SK-N-SH treated with all-trans-retinoic acid at 6 μM for 48 hours (cell line): Measurements from ENCODE around the gene MRPL51.

Experiments
- ARNTL ChIP-seq: fragments of 450-650 bp; formaldehyde crosslinking; IDR thresholded peaks from 2 replicates; pipeline ENCODE4 v1.5.0; 2020; ENCODE audit warnings: low read depth, mild to moderate bottlenecking, moderate library complexity, borderline replicate concordance
- PPARA ChIP-seq: fragments of 250-450 bp; sonication (Bioruptor Pico); IDR thresholded peaks from 2 replicates; pipeline ENCODE4 v1.5.0; 2020; ENCODE audit warnings: mild to moderate bottlenecking, borderline replicate concordance
- RARB ChIP-seq: fragments of 250-450 bp; sonication (Bioruptor Pico); IDR thresholded peaks from 2 replicates; pipeline ENCODE4 v1.8.0; 2021; ENCODE audit warnings: mild to moderate bottlenecking, moderate library complexity
- SNAI2 ChIP-seq: fragments of 250-450 bp; sonication (Bioruptor Pico); IDR thresholded peaks from 2 replicates; pipeline ENCODE4 v1.5.0; 2020; ENCODE audit warnings: mild to moderate bottlenecking, moderate library complexity
- TCF4 ChIP-seq: fragments of 250-450 bp; sonication (Bioruptor Pico); IDR thresholded peaks from 2 replicates; pipeline ENCODE4 v1.8.0; 2021; ENCODE audit warnings: mild to moderate bottlenecking, moderate library complexity, borderline replicate concordance
- TOX ChIP-seq: fragments of 250-450 bp; sonication (Bioruptor Pico); IDR thresholded peaks from 2 replicates; pipeline ENCODE4 v1.8.0; 2021; ENCODE audit warnings: mild to moderate bottlenecking, moderate library complexity, borderline replicate concordance
- ZFP3 ChIP-seq: fragments of 250-450 bp; sonication (Bioruptor Pico); IDR thresholded peaks from 2 replicates; pipeline ENCODE4 v1.5.0; 2020; ENCODE audit warnings: mild to moderate bottlenecking, moderate library complexity
- ZNF565 ChIP-seq: fragments of 450-650 bp; formaldehyde crosslinking; conservative IDR thresholded peaks from 2 replicates; pipeline ENCODE4 v1.5.0; 2020; ENCODE audit warnings: low read depth, mild to moderate bottlenecking, moderate library complexity
- TF ChIP-seq, protein P1 (sequence below): fragments of 250-450 bp; sonication (Bioruptor Pico); IDR thresholded peaks from 2 replicates; pipeline ENCODE4 v1.5.0; 2020; ENCODE audit warnings: mild to moderate bottlenecking, moderate library complexity
- TF ChIP-seq, protein P2 (sequence below): fragments of 250-450 bp; sonication (Bioruptor Pico); IDR thresholded peaks from 2 replicates; pipeline ENCODE4 v1.8.0; 2020; ENCODE audit warnings: mild to moderate bottlenecking, moderate library complexity, borderline replicate concordance

DNA sequence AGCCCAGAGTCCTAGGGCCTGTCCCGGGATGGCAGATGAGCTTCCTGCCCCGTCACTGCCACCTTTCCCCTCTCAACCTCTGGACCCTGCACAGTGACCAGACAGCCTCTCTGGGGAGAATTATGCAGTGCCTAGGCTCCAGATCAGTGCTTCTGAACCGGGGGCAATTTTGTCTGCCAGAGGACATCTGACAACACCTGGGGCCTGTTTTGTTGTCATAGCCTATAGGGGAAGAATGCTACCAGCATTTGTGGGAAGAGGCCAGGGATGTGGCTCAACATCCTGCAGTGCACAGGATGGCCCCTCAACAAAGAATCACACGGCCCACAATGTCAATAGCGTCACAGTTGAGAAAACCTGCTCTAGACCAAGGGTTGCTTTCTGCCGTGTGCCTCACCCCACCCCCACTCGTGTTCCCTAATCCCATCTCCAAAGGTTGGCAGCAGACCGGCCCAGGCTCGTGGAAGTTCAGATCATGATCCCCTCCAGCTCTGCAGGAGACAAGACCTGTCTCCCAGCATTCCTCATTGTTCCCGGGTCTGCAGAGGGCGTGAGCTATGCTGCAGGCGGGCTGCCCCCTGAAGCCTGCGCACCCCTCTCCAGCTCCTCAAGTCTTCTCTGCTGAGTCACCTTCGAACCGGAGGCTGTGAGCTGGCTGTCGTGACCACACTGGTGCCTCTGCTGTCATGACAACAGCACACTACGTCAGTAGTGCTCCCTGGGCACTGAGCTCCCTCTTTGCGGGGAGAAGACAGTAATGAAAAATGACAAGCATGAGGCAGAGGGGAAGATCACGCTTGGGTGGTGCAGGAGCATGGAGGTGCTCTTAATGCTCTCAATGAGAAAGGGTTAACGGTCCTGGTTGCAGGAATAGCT lies 39.2 kb upstream of the MRPL51 start:
- no peak for TF ChIP-seq PPARA (CRISPR knock-in tag)
- TF ChIP-seq TOX (CRISPR knock-in tag), result no peak
- TF ChIP-seq, protein P1, sequence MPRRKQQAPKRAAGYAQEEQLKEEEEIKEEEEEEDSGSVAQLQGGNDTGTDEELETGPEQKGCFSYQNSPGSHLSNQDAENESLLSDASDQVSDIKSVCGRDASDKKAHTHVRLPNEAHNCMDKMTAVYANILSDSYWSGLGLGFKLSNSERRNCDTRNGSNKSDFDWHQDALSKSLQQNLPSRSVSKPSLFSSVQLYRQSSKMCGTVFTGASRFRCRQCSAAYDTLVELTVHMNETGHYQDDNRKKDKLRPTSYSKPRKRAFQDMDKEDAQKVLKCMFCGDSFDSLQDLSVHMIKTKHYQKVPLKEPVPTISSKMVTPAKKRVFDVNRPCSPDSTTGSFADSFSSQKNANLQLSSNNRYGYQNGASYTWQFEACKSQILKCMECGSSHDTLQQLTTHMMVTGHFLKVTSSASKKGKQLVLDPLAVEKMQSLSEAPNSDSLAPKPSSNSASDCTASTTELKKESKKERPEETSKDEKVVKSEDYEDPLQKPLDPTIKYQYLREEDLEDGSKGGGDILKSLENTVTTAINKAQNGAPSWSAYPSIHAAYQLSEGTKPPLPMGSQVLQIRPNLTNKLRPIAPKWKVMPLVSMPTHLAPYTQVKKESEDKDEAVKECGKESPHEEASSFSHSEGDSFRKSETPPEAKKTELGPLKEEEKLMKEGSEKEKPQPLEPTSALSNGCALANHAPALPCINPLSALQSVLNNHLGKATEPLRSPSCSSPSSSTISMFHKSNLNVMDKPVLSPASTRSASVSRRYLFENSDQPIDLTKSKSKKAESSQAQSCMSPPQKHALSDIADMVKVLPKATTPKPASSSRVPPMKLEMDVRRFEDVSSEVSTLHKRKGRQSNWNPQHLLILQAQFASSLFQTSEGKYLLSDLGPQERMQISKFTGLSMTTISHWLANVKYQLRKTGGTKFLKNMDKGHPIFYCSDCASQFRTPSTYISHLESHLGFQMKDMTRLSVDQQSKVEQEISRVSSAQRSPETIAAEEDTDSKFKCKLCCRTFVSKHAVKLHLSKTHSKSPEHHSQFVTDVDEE (CRISPR knock-in tag), result no peak
- TF ChIP-seq RARB (CRISPR knock-in tag), result no peak
- TF ChIP-seq TCF4 (CRISPR knock-in tag), result no peak
- TF ChIP-seq SNAI2 (CRISPR knock-in tag), result no peak
- no peak for TF ChIP-seq ARNTL (CRISPR knock-in tag)
- TF ChIP-seq, protein P2, sequence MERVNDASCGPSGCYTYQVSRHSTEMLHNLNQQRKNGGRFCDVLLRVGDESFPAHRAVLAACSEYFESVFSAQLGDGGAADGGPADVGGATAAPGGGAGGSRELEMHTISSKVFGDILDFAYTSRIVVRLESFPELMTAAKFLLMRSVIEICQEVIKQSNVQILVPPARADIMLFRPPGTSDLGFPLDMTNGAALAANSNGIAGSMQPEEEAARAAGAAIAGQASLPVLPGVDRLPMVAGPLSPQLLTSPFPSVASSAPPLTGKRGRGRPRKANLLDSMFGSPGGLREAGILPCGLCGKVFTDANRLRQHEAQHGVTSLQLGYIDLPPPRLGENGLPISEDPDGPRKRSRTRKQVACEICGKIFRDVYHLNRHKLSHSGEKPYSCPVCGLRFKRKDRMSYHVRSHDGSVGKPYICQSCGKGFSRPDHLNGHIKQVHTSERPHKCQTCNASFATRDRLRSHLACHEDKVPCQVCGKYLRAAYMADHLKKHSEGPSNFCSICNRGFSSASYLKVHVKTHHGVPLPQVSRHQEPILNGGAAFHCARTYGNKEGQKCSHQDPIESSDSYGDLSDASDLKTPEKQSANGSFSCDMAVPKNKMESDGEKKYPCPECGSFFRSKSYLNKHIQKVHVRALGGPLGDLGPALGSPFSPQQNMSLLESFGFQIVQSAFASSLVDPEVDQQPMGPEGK (CRISPR knock-in tag), result no peak
- TF ChIP-seq ZFP3 (CRISPR knock-in tag), result no peak
- no peak for TF ChIP-seq ZNF565 (CRISPR knock-in tag)
